ENCODE results near the gene EPS15. TPM values are rescaled to one million over a fixed set of nuclear protein-coding genes. Genes with fewer than 3 reads are reported as not detected.

Gene EPS15
- total RNA-seq, 1 donor, result 82.2 TPM

DNA sequence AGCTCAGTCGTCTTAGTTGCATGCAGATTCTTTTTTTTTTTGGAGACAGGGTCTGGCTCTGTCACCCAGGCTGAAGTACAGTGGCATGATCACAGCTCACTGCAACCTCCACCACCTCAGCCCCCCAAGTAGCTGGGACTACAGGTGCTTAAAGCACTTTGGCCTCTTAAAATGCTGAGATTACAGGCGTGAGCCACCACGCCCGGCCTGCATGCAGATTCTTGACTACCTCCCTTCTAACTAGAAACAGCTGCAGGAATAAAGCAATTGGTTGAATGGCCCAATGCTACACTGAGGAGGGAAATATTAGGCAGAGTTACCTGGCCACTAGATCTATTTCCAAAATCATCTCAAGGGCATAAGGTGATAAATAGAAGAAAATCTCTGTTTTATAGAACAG lies 159.2 kb downstream of the EPS15 start:
- DNase-seq (ENCODE audit: insufficient read length, low spot score, missing footprints), result no peak
- Histone ChIP-seq H3K36me3 (ENCODE audit: insufficient read depth, low read length) (peaks cover 3% of the 10 kb centered on the region), H3K4me1 (ENCODE audit: insufficient read depth, low read length) (no peaks in the 10 kb centered on the region)

DNA sequence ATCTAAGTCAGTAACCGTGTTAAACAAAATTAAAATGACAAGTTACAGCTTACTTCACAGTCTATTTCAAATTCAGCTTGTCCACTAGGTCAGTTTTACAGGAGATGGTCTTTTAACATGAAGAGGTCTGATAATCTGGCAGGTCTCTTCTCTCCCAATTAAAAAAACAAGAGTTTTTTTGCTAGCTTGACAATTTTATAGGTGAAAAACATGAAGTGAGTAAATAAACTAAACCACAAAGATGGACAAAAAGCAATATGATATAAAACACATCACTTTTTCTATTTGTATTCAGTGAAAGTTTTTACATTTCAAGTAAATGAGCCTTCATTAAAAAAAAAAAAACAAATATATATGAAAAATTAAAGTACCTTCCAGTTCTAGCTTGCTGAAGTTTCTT lies 163.7 kb downstream of the EPS15 start:
- Histone ChIP-seq H3K27ac (ENCODE audit: low read depth, low read length) (no peak overlapping the region), H3K4me3 (ENCODE audit: insufficient read depth, low read length) (no peak overlapping the region), H3K79me2 (ENCODE audit: insufficient read depth, low read length) (no peaks in the 10 kb centered on the region), H3K27me3 (ENCODE audit: insufficient read depth, low read length) (no peaks in the 10 kb centered on the region), H4K20me1 (ENCODE audit: insufficient read depth, low read length) (no peaks in the 10 kb centered on the region), H3K4me2 (ENCODE audit: insufficient read depth, low read length) (no peak overlapping the region), H3K9me3 (ENCODE audit: low read depth, low read length) (no peaks in the 10 kb centered on the region), H2AFZ (ENCODE audit: low read length) (no peak overlapping the region), H3K4me1 (ENCODE audit: insufficient read depth, low read length) (no peaks in the 10 kb centered on the region), H3K36me3 (ENCODE audit: insufficient read depth, low read length) (peaks cover 6% of the 10 kb centered on the region)
- TF ChIP-seq, protein P1, sequence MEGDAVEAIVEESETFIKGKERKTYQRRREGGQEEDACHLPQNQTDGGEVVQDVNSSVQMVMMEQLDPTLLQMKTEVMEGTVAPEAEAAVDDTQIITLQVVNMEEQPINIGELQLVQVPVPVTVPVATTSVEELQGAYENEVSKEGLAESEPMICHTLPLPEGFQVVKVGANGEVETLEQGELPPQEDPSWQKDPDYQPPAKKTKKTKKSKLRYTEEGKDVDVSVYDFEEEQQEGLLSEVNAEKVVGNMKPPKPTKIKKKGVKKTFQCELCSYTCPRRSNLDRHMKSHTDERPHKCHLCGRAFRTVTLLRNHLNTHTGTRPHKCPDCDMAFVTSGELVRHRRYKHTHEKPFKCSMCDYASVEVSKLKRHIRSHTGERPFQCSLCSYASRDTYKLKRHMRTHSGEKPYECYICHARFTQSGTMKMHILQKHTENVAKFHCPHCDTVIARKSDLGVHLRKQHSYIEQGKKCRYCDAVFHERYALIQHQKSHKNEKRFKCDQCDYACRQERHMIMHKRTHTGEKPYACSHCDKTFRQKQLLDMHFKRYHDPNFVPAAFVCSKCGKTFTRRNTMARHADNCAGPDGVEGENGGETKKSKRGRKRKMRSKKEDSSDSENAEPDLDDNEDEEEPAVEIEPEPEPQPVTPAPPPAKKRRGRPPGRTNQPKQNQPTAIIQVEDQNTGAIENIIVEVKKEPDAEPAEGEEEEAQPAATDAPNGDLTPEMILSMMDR (IDR thresholded peaks at IDR 0.05; ENCODE audit: extremely low read depth, low read depth, low read length), result no peak
- DNase-seq (ENCODE audit: insufficient read length, low spot score, missing footprints), result no peak

More for the DNA sequence above, 159.2 kb downstream of the EPS15 start:
- Histone ChIP-seq H4K20me1 (ENCODE audit: insufficient read depth, low read length) (no peaks in the 10 kb centered on the region), H3K4me2 (ENCODE audit: insufficient read depth, low read length) (no peak overlapping the region), H2AFZ (ENCODE audit: low read length) (no peak overlapping the region), H3K27me3 (ENCODE audit: insufficient read depth, low read length) (no peaks in the 10 kb centered on the region), H3K79me2 (ENCODE audit: insufficient read depth, low read length) (no peaks in the 10 kb centered on the region), H3K27ac (ENCODE audit: low read depth, low read length) (no peak overlapping the region), H3K9me3 (ENCODE audit: low read depth, low read length) (no peaks in the 10 kb centered on the region), H3K4me3 (ENCODE audit: insufficient read depth, low read length) (no peak overlapping the region)
- TF ChIP-seq, protein P1 (IDR thresholded peaks at IDR 0.05; ENCODE audit: extremely low read depth, low read depth, low read length), result no peak

DNA sequence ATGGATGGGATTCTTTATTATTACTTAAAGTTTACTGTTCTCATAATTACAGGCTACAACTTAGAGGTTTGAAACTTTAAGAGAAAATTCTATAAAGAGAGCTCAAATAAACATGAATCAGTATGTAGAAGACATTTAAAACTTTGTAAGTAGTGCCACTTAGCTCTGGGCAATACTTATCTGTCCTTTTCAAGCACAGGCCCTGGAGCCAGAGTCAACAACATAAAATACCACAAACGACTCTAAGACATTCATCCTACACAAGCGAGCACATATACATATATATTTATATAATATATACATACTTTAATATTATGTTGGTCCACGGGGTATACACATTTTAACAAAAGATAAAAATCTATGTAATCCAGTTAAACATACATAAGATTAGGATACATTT lies 164.7 kb downstream of the EPS15 start:
- H3K36me3 ChIP-seq (ENCODE audit: insufficient read depth, low read length), result peaks cover 6% of the 10 kb centered on the region
- H3K79me2 ChIP-seq (ENCODE audit: insufficient read depth, low read length), result no peaks in the 10 kb centered on the region
- H3K27me3 ChIP-seq (ENCODE audit: insufficient read depth, low read length), result no peaks in the 10 kb centered on the region
- H4K20me1 ChIP-seq (ENCODE audit: insufficient read depth, low read length), result no peaks in the 10 kb centered on the region
- DNase-seq (ENCODE audit: insufficient read length, low spot score, missing footprints), result no peak
- H3K4me1 ChIP-seq (ENCODE audit: insufficient read depth, low read length), result no peaks in the 10 kb centered on the region
- H3K9me3 ChIP-seq (ENCODE audit: low read depth, low read length), result no peaks in the 10 kb centered on the region
- no peak overlapping the region for H3K27ac ChIP-seq (ENCODE audit: low read depth, low read length)
- TF ChIP-seq, protein P1 (IDR thresholded peaks at IDR 0.05; ENCODE audit: extremely low read depth, low read depth, low read length), result no peak
- no peak overlapping the region for H3K4me2 ChIP-seq (ENCODE audit: insufficient read depth, low read length)
- no peak overlapping the region for H2AFZ ChIP-seq (ENCODE audit: low read length)
- no peak overlapping the region for H3K4me3 ChIP-seq (ENCODE audit: insufficient read depth, low read length)

DNA sequence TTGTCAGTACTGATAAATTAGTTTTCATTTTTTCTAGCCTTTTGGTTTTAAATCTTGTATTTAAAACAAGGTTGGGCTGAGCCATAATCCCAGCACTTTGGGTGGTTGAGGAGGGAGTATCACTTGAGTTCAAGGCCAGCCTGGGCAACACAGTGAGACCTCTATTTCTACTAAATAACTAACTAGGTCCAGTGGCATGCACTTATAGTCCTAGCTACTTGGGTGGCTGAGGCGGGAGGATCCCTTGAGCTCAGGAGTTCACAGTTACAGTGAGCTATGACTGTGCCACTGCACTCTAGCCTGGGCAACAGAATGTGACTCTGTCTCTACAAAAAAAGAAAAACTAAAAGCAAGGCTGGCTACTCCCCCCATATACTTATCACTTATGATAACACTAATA lies 167.2 kb downstream of the EPS15 start:
- Histone ChIP-seq H4K20me1 (ENCODE audit: insufficient read depth, low read length) (no peaks in the 10 kb centered on the region), H3K27me3 (ENCODE audit: insufficient read depth, low read length) (no peaks in the 10 kb centered on the region), H3K9me3 (ENCODE audit: low read depth, low read length) (no peaks in the 10 kb centered on the region), H3K4me3 (ENCODE audit: insufficient read depth, low read length) (no peak overlapping the region), H3K4me2 (ENCODE audit: insufficient read depth, low read length) (no peak overlapping the region), H2AFZ (ENCODE audit: low read length) (no peak overlapping the region), H3K36me3 (ENCODE audit: insufficient read depth, low read length) (peaks cover 6% of the 10 kb centered on the region), H3K27ac (ENCODE audit: low read depth, low read length) (no peak overlapping the region), H3K79me2 (ENCODE audit: insufficient read depth, low read length) (no peaks in the 10 kb centered on the region), H3K4me1 (ENCODE audit: insufficient read depth, low read length) (no peaks in the 10 kb centered on the region)
- no peak for DNase-seq (ENCODE audit: insufficient read length, low spot score, missing footprints)
- TF ChIP-seq, protein P1 (IDR thresholded peaks at IDR 0.05; ENCODE audit: extremely low read depth, low read depth, low read length), result no peak
